HG03521 (cell line): Measurements from ENCODE around the gene PPFIBP2.
A peak's percentile ranks its signal among the peaks of the same experiment; 100 is the strongest.

Experiments
- ATAC-seq: cut with Tn5 transposase; IDR thresholded peaks from one replicate; pipeline ENCODE4 v1.9.1; 2021; ENCODE audit warnings: mild to moderate bottlenecking, moderate library complexity; ENCODE audit not compliant: unreplicated experiment

The PPFIBP2 gene

GRCh38 chr11:7513234-7514098 lies at the start of gene PPFIBP2:
PPFIBP2 (plus strand) TSS chr11:7513999; CDS start chr11:7549476, 35,477 bp downstream.
- peak; percentile 71 for ATAC-seq

DNA sequence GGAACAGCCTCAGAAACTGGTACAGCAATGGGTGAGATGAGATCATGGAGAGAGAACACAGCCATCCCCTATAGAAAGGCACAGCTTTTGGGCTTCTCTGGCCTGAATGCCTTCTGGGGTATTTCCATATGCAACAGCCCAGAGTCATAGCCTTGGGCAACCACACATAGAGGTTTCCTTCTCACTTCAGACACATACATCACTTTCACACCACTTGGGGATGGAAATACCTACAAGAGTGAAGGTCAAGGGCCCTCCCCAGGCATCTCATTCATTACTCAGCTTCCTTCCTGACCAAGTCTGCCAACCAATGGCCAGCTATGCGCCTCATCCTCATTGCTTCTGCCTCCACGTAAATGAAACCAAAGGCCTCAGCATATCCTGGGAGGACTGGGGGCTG lies 46.1 kb upstream of the PPFIBP2 start:
- no peak for ATAC-seq

- no peak for ATAC-seq
Measured at GRCh38 chr11:7469351-7469865, 44.4 kb upstream of the PPFIBP2 start.

DNA sequence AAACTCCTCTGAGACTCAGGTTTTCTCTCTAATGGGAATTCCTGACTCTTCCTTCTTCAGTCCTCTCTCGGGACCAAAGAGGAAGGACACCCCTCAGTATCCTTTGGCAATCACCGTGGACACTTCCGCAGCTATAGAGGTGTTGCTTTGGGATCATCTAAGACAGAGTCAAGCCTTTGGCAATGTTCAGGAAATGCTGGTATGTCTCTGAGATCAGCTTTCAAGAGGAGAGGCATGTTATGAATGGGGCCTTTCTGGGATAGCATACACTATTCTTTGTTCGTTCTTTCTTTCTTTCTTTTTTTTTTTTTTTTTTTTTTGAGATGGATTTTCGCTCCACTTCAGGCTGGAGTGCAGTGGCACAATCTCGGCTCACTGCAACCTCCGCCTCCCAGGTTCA lies 42.7 kb upstream of the PPFIBP2 start:
- ATAC-seq, result no peak

DNA sequence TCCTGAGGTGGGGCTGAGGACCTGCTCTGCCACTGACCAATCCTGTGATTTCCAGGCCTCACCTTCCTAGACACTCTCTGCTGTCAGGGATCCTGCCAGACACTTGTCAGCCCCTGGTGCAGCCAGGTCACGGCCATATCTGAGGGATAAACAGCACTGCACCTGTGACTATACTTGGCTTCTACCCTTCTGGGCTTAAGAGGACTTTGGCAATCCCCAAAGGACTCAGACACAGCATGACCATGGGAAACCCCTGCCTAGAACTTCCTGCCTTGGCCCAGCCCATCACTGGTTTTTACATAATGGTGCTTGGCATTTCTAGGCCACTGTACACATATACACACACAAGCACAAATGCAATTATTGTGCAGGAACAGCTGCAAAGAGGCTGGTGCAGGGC lies 40.1 kb upstream of the PPFIBP2 start:
- peak; percentile 87 for ATAC-seq

- ATAC-seq, result no peak
Measured at GRCh38 chr11:7480113-7480512, 33.7 kb upstream of the PPFIBP2 start.

DNA sequence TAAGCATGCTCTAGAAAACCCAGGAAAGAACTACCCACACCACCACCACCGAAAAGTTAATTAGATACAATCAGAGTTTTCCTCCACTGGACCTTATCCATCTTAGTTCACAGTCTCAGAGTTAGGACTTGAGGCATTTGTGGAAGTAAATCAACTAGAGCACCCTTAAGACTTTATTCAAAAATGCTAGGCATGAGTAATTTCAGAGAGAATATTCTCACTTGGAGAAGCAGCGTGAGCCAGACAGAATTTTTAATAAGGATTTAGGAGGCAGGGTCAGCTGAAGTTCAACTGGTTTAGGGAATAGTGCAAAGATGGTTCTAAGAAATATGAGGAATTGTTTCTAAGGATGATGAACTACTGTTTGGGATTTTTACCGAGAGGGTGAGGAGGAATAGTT lies 29.7 kb upstream of the PPFIBP2 start:
- no peak for ATAC-seq

GRCh38 chr11:7484645-7485044 lies 29.2 kb upstream of the PPFIBP2 start:
- ATAC-seq, result no peak

DNA sequence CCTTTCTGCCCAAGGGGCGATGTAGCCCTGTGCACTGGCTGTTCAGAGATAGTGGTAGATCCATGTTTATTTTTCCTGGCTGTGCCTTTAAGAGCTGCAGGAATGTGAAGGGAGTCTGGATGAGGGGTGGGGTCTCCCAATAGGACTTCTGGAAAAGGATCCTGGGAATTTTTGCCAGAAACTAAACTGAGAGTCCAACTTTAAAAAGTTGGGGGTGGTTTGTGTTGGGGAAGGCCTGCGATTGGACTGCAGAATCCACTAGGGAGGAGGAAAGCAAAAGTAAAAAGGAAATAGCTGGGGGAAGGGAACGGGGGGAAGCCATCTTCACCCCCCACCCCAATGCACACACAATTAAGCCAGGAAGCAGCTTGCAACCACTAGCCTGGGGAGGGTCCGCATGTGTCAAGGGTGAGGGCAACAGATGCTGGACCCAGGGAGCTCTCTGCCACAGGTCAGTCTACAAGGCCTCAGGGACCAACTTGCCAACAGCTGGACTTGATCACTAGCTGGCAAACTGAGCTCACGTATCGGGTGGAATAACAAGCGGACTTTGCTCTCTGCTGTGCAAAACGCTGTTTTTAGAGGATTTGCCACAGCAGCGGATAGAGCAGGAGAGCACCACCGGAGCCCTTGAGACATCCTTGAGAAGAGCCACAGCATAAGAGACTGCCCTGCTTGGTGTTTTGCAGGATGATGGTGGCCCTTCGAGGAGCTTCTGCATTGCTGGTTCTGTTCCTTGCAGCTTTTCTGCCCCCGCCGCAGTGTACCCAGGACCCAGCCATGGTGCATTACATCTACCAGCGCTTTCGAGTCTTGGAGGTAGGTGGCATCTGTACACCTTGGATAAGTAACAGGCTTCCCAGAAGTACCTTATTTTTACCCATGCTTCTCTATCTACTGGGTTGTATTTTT lies 28.4 kb upstream of the PPFIBP2 start, which contains the start of gene OLFML1:
OLFML1 (plus strand) TSS at position 321 of the 912 bp plus-strand sequence; CDS start at position 691, 370 bp downstream.
- no peak for ATAC-seq

- ATAC-seq, result no peak
Measured at GRCh38 chr11:7486098-7486780, 27.6 kb upstream of the PPFIBP2 start.

GRCh38 chr11:7486781-7487140 lies 27.0 kb upstream of the PPFIBP2 start:
- no peak for ATAC-seq

DNA sequence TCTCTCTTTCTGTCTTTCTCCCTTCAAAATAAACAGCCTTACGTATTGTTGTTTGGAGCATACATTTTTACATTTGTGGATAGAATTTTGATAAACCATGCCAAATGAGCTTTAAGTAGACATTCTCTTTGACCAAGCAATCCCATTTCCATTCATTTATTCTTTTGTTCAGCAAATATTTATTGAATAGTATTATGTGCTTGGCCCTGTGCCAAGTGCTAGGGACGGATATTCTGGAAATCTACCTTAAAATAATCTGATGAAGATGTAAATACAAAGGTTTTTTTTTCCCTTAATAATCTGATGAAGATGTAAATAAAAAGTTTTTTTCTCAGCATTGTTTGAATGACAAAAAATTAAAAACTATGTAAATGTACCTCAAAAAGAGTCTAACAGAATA lies 26.4 kb upstream of the PPFIBP2 start:
- ATAC-seq, result no peak

DNA sequence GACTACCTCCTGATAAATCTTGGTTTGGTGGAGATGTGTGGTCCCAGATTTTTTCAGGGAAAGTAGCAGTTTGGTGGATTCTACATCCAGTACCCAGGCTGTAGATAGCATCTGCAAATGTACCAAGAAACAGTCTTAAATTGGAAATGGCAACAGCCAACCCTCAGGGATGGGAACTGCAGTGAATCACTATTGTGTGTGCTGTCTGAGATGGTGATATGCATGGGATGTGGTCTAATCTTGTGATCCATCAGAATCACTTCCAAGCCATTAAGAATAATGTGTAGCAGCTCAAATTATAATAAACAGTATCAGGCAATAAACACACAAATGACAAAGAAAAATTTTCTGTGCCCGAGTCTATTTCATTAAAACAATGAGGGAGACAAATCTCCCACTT lies 25.1 kb upstream of the PPFIBP2 start:
- ATAC-seq, result no peak

DNA sequence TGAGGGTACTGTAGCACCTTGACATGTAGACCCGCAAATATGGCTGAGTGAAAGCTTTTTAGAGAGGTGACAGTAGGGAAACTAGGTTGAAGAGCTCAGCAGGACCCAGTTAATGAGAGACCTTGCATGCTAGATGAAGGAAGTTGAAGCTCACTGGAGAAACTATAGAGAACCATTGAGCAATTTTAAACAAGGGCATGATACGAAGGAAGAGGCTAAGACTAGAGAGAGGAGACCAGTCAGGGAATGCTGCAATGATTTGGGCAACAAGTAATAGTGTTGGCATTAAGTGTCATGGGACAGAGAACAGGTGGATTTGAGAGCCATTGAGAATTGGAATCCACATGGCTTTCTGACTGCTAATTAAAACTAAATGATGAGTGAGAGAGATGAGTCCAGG lies 24.4 kb upstream of the PPFIBP2 start:
- ATAC-seq, result no peak

DNA sequence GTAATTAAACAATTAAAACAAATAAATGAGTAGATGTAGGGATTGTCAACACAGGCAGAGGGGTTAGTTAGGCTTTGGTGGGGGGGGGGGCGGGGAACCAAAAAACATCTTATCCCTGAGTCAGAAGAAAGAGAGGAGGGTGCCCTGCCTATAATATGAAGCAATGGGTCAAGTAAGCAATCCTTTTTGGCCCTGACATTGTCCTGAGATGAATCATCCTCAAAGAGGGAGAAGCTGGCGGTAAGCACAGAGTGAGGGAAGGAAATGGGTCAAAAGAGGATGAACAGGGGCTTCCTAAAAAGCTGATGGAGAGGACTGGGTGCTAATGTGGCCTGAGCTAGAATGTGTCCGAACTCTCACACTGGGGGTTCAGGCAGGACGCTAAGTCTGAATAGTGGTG lies 23.7 kb upstream of the PPFIBP2 start:
- no peak for ATAC-seq

GRCh38 chr11:7490535-7490934 lies 23.3 kb upstream of the PPFIBP2 start:
- ATAC-seq, result no peak

DNA sequence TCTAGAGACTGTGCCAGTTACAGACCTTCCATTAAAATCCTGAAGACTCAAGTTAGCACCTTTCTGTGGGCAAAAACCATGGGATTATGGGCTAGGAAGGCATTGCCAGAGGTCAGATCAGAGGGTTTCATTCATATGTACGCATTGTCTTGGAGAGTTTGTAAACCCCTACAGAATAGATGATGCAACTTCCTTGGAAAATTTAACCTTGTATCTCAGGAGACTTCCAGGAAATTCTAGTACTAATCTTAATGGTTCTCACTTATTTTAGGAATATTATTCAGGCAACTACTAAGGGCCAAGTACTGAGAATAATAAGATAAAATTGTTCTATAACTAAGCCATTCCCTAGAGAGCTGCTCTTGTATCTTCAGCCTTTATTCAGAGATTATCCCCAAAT lies 21.5 kb upstream of the PPFIBP2 start:
- no peak for ATAC-seq

DNA sequence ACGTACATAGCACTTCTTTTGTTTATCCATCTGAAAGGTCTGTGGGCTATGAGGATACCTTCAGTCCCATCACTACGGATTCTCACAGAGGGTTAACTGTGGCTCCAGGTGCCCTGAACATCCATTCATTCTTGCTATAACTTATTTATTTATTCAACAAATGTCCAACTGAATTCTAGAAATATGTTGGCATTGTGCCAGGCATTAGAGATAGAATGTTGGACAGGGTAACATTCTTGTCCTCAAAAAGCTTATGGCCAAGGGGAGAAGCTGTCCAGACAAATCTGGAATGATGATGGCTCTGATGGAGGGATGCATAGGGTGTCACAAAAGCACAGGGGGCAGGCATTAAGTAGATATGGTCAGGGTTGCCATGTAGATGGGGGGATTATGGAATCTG lies 20.1 kb upstream of the PPFIBP2 start:
- ATAC-seq, result no peak

DNA sequence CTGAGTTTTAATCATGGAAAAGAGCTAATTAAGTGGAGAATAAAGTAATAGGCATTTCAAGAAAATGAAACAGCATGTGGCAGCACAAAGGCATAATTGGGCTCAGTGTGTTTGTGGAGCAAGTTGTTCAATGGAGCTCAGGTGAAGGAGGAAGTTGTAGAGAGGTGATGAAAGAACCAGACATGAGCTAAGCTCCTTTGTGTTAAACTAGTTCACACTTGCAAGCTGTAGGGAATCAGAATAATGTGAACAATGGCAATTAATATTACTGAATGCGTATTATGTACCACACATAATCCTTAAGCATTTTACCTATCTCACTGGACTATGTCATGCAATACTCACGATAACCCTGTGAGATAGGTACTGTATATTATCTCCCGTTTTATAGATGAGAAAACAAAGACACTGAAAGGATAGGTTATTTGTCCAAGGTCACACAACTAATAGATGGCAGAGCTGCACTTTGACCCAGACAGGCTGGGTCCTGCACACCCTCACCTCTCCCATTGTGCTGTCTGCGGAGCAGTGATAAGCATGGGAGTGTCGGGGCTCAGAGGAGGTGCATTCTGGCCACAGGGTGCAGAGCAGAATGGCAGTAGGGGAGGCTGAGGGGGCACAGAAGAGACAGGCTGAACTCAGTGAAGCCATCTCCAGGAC lies 19.6 kb upstream of the PPFIBP2 start:
- ATAC-seq, result no peak

GRCh38 chr11:7495882-7496551 lies 17.8 kb upstream of the PPFIBP2 start:
- peak; percentile 91 for ATAC-seq
